ENCODE data around the gene SELENOK.
"Not testable (repeated sequence)": the region's sequence is repeated elsewhere in the genome, so short reads cannot be mapped to it uniquely, and the experiment has no call there.

GRCh38 chr3:53927208-53927872 is 35.7 kb upstream of the SELENOK start:
- not testable (repeated sequence) for TF ChIP-seq CTCF, EZH2, EZH2phosphoT487 (IDR thresholded peaks at IDR 0.05)
